IMR-90 (cell line): ENCODE results near the gene IGHMBP2. TPM values are rescaled to one million over a fixed set of nuclear protein-coding genes. Genes with fewer than 3 reads are reported as not detected.

Experiments used
- ATAC-seq: fragments of 200-7000 bp; cut with Tn5 transposase; 2 replicates; pipeline ENCODE4 v1.9.1; 2020; ENCODE audit warnings: low read depth, mild to moderate bottlenecking, moderate library complexity
- BruUV-seq: library from RNA; stranded (reverse); fragments of 400-500 nt; replicated peaks from 2 replicates; lab custom pipeline; 2021; lab: Mats Ljungman, UMichigan
- CTCF ChIA-PET: fragments of 300-600 bp; formaldehyde crosslinking; extraction: SDS; loops from one replicate; lab custom pipeline; 2021; ENCODE audit warnings: antibody characterized with exemption; lab: Yijun Ruan, JAX
- POLR2A ChIA-PET: fragments of 300-600 bp; sonication (Branson Sonifier 250); formaldehyde crosslinking; loops from one replicate; lab custom pipeline; 2022; ENCODE audit warnings: antibody characterized with exemption; ENCODE audit not compliant: unreplicated experiment; lab: Charles Lee
- DNase-seq: peaks from one replicate; pipeline ENCODE4 v3.0.0; 2013
- H2AFZ ChIP-seq: replicated peaks from 2 replicates; pipeline ENCODE3; 2013; ENCODE audit warnings: low read length, mild to moderate bottlenecking; ENCODE audit not compliant: poor library complexity
- H2AK5ac ChIP-seq: 2 replicates; pipeline ENCODE4 v1.6.1; 2013; ENCODE audit warnings: low read depth, low read length, inconsistent platforms
- H2AK9ac ChIP-seq: replicated peaks from 2 replicates; pipeline ENCODE3; 2013; ENCODE audit warnings: mild to moderate bottlenecking, low read depth, low read length, moderate library complexity; ENCODE audit not compliant: poor library complexity
- H2BK120ac ChIP-seq: 2 replicates; pipeline ENCODE4 v1.6.1; 2013; ENCODE audit warnings: low read depth, low read length, inconsistent platforms
- H2BK15ac ChIP-seq: 3 replicates; pipeline ENCODE4 v1.6.1; 2013; ENCODE audit warnings: low read depth, low read length, inconsistent platforms
- H2BK20ac ChIP-seq: 2 replicates; pipeline ENCODE4 v1.6.1; 2013; ENCODE audit warnings: low read depth, mild to moderate bottlenecking, inconsistent platforms, low read length, moderate library complexity
- H2BK5ac ChIP-seq: 2 replicates; pipeline ENCODE4 v1.6.1; 2013; ENCODE audit warnings: mild to moderate bottlenecking, low read depth, low read length, inconsistent platforms; ENCODE audit not compliant: poor library complexity, severe bottlenecking
- H3K14ac ChIP-seq: replicated peaks from 2 replicates; pipeline ENCODE4 v1.6.1; 2013; ENCODE audit warnings: low read depth, low read length, inconsistent platforms
- H3K18ac ChIP-seq: 2 replicates; pipeline ENCODE4 v1.6.1; 2013; ENCODE audit warnings: low read depth, low read length, control low read depth
- H3K23ac ChIP-seq: 2 replicates; pipeline ENCODE4 v1.6.1; 2013; ENCODE audit warnings: low read depth, low read length, inconsistent platforms
- H3K27ac ChIP-seq: 2 replicates; pipeline ENCODE4 v1.5.1; 2013; ENCODE audit warnings: mild to moderate bottlenecking, control low read depth, low read length; ENCODE audit not compliant: insufficient read depth
- H3K27me3 ChIP-seq: 2 replicates; pipeline ENCODE4 v1.6.1; 2013; ENCODE audit warnings: low read length; ENCODE audit not compliant: control insufficient read depth, insufficient read depth
- H3K36me3 ChIP-seq: 2 replicates; pipeline ENCODE4 v1.6.1; 2013; ENCODE audit warnings: low read length, mixed read lengths; ENCODE audit not compliant: control insufficient read depth, insufficient read depth
- H3K4ac ChIP-seq: 2 replicates; pipeline ENCODE4 v1.6.1; 2013; ENCODE audit warnings: low read depth, low read length, inconsistent platforms
- H3K4me1 ChIP-seq: 2 replicates; pipeline ENCODE4 v1.6.1; 2013; ENCODE audit warnings: low read length, mixed read lengths; ENCODE audit not compliant: control insufficient read depth, insufficient read depth
- H3K4me2 ChIP-seq: 2 replicates; pipeline ENCODE4 v1.6.1; 2013; ENCODE audit warnings: low read depth, mild to moderate bottlenecking, control low read depth, low read length, moderate library complexity
- H3K4me3 ChIP-seq: 2 replicates; pipeline ENCODE4 v1.5.1; 2013; ENCODE audit warnings: low read depth, mild to moderate bottlenecking, control low read depth, low read length, moderate library complexity; ENCODE audit not compliant: insufficient read depth
- H3K56ac ChIP-seq: 2 replicates; pipeline ENCODE4 v1.6.1; 2013; ENCODE audit warnings: low read length, inconsistent platforms; ENCODE audit not compliant: insufficient read depth; ENCODE audit errors: extremely low read depth
- H3K79me1 ChIP-seq, 2 experiments: 2 replicates each; pipeline ENCODE4 v1.6.1; 2013; ENCODE audit warnings: low read length in 2 of 2, inconsistent platforms in 1 of 2, low read depth in 1 of 2
- H3K9ac ChIP-seq: 2 replicates; pipeline ENCODE4 v1.6.1; 2013; ENCODE audit warnings: low read depth, low read length, control low read depth
- H3K9me1 ChIP-seq: 2 replicates; pipeline ENCODE4 v1.6.1; 2013; ENCODE audit warnings: low read length, inconsistent platforms; ENCODE audit not compliant: insufficient read depth
- H3K9me3 ChIP-seq: 2 replicates; pipeline ENCODE4 v1.6.1; 2013; ENCODE audit warnings: low read length; ENCODE audit not compliant: control insufficient read depth, insufficient read depth
- H4K20me1 ChIP-seq: 2 replicates; pipeline ENCODE4 v1.6.1; 2013; ENCODE audit warnings: low read length, inconsistent platforms; ENCODE audit not compliant: insufficient read depth
- H4K5ac ChIP-seq: 2 replicates; pipeline ENCODE4 v1.6.1; 2013; ENCODE audit warnings: mild to moderate bottlenecking, low read depth, low read length, control low read depth
- H4K8ac ChIP-seq, 2 experiments: 2 replicates each; pipeline ENCODE4 v1.6.1; 2013; ENCODE audit warnings: low read depth in 2 of 2, low read length in 2 of 2, control low read depth in 1 of 2, inconsistent platforms in 1 of 2
- H4K91ac ChIP-seq: 2 replicates; pipeline ENCODE4 v1.6.1; 2013; ENCODE audit warnings: low read depth, low read length, inconsistent platforms; ENCODE audit not compliant: insufficient read depth
- CEBPB ChIP-seq: IDR thresholded peaks from 2 replicates; pipeline ENCODE4 v1.6.1; 2012; ENCODE audit warnings: low read depth, low read length, improper control_type of control experiment
- MXI1 ChIP-seq: IDR thresholded peaks from 2 replicates; pipeline ENCODE4 v1.6.1; 2012; ENCODE audit warnings: low read depth, mild to moderate bottlenecking, low read length, moderate library complexity, borderline replicate concordance
- WGBS, 2 experiments: methylation state at CpG; one replicate each; pipeline versions ENCODE4 v1.1.5 to v1.1.7; 2013; ENCODE audit warnings: missing lambda C conversion rate in 2 of 2; ENCODE audit not compliant: insufficient read length in 1 of 2; ENCODE audit errors: extremely low coverage in 2 of 2; 5-methylcytosine and 5-hydroxymethylcytosine counted together
- dilution Hi-C: fragments of 300-500 bp; cut with HindIII; formaldehyde crosslinking; loops from one replicate; pipeline ENCODE4 v1.14.3; 2018; ENCODE audit warnings: low sequenced_read_pairs; ENCODE audit not compliant: unreplicated experiment
- in situ Hi-C: fragments of 300-500 bp; cut with MboI; formaldehyde crosslinking; loops from 3 replicates; pipeline ENCODE4 v1.14.3; 2019; ENCODE audit warnings: low sequenced_read_pairs, inconsistent platforms, mixed read lengths
- intact Hi-C: fragments of 100-400 bp; cut with micrococcal nuclease; formaldehyde crosslinking; loops from 2 replicates; pipeline ENCODE4 v1.10.0; 2022
- polyA plus RNA-seq, 3 experiments: library from polyadenylated mRNA; depleted of rRNA; stranded (reverse); fragments of >200 nt; gene quantifications; 2 replicates each; pipeline ENCODE4 v1.2.3, GENCODE V29; 2012; ENCODE audit warnings: low replicate concordance in 1 of 3
- total RNA-seq: library from RNA; depleted of rRNA; stranded (reverse); fragments of >200 nt; gene quantifications from 2 replicates; pipeline ENCODE4 v1.2.3, GENCODE V29; 2012
- TF ChIP-seq, protein P1 (sequence below): conservative IDR thresholded peaks from 2 replicates; pipeline ENCODE4 v1.5.1; 2012; ENCODE audit warnings: mild to moderate bottlenecking, low read depth, low read length, improper control_type of control experiment

Gene IGHMBP2
- total and polyA plus RNA-seq, 2 of the 4 experiments (the other 2 are of a cell fraction) = 4.5 to 11.1 TPM

GRCh38 chr11:68925611-68926010, 21.9 kb downstream of the IGHMBP2 start (continued):
- TF ChIP-seq, protein P1, sequence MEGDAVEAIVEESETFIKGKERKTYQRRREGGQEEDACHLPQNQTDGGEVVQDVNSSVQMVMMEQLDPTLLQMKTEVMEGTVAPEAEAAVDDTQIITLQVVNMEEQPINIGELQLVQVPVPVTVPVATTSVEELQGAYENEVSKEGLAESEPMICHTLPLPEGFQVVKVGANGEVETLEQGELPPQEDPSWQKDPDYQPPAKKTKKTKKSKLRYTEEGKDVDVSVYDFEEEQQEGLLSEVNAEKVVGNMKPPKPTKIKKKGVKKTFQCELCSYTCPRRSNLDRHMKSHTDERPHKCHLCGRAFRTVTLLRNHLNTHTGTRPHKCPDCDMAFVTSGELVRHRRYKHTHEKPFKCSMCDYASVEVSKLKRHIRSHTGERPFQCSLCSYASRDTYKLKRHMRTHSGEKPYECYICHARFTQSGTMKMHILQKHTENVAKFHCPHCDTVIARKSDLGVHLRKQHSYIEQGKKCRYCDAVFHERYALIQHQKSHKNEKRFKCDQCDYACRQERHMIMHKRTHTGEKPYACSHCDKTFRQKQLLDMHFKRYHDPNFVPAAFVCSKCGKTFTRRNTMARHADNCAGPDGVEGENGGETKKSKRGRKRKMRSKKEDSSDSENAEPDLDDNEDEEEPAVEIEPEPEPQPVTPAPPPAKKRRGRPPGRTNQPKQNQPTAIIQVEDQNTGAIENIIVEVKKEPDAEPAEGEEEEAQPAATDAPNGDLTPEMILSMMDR = no peak
- no peak for TF ChIP-seq CEBPB

DNA sequence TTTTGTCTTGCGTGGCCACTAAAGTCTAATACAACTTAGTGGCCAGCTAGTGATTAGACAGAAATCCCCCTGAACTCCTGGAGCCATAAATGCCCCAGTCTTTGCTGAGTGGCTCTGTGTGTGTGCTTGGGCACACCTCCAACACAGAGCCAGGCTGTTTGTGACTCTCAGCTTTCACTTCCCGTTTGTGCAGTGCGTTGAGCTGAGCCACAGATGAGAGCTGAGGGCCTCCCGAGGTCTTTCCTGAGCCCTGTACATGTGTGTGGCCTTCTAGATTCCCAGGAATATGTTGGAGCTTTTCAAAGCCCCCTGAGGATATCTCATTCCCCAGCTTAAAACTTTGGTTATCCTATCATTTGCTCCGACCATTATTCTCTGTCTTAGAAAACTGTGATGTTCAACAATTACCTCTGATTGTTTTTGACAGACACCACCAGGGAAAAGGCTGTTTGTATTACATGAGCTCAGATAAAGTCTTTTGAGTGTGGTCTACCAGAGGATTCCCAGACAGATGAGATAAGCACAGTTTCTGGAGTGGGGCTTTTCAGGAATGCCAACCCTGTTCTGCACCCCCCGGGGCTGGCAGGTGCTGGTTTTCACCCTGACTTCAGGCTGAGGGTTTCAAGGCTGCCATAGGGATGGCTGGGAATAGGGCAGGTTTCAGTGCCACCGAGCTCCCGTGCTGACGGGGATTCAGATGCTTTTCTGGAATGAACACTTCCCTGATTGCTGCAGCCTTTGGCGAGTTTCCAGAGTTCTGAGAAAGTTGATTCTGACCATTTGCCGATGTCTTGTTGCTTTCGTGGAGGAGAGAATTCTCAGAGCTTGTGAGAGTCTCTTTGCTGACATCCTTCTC, 23.8 kb downstream of the IGHMBP2 start:
- H2AK9ac ChIP-seq = no peak overlapping the region
- no peak overlapping the region for H4K8ac ChIP-seq
- no peak overlapping the region for H4K5ac ChIP-seq
- H3K23ac ChIP-seq = no peak overlapping the region
- H3K18ac ChIP-seq = no peak overlapping the region
- no peak overlapping the region for H3K4me3 ChIP-seq
- no peak overlapping the region for H2BK15ac ChIP-seq
- H3K79me1 ChIP-seq = peaks cover 6 to 12% of the 10 kb centered on the region in 2 experiments; a peak in 3 of 4 replicates
- no peak for TF ChIP-seq MXI1
- no peak overlapping the region for H2BK5ac ChIP-seq
- intact Hi-C loops = no loop called here
- ChIA-PET POLR2A (no interaction called here), CTCF (no interaction called here)
- WGBS, 2 experiments = 55% methylated on average over 4 of the region's 12 CpGs; no CpG with 5 or more reads in 1 of the 2 experiments
- H4K20me1 ChIP-seq = no peaks in the 10 kb centered on the region
- no peak overlapping the region for H3K4ac ChIP-seq
- H3K9ac ChIP-seq = no peak overlapping the region
- peak; percentile 36 for DNase-seq
- H2AFZ ChIP-seq = no peak overlapping the region
- no peak overlapping the region for H2AK5ac ChIP-seq
- H3K56ac ChIP-seq = no peak overlapping the region
- BruUV-seq = no TSS peak
- no peak overlapping the region for H2BK20ac ChIP-seq
- no peaks in the 10 kb centered on the region for H3K27me3 ChIP-seq
- H3K9me1 ChIP-seq = no peaks in the 10 kb centered on the region; the same call in 1 of the 2 replicates
- H3K9me3 ChIP-seq = peaks cover 11% of the 10 kb centered on the region
- H3K14ac ChIP-seq = no peak overlapping the region
- no peak overlapping the region for H3K4me2 ChIP-seq
- H3K36me3 ChIP-seq = peaks cover 45% of the 10 kb centered on the region
- H4K91ac ChIP-seq = no peak overlapping the region
- H3K27ac ChIP-seq = no peak overlapping the region
- no peaks in the 10 kb centered on the region for H3K4me1 ChIP-seq
- in situ Hi-C loops = loop anchor here (25.0 kb wide), 1 partner anchor 735 kb away; no protein-coding TSS in a partner anchor
- H2BK120ac ChIP-seq = no peak overlapping the region
- dilution Hi-C loops = no loop called here
- ATAC-seq = peak; percentile 46
